ENCODE data around the gene CCKAR. TPM values are rescaled to one million over a fixed set of nuclear protein-coding genes. Genes with fewer than 3 reads are reported as not detected.

The CCKAR gene
- polyA plus RNA-seq, 3 donors, result not detected

DNA sequence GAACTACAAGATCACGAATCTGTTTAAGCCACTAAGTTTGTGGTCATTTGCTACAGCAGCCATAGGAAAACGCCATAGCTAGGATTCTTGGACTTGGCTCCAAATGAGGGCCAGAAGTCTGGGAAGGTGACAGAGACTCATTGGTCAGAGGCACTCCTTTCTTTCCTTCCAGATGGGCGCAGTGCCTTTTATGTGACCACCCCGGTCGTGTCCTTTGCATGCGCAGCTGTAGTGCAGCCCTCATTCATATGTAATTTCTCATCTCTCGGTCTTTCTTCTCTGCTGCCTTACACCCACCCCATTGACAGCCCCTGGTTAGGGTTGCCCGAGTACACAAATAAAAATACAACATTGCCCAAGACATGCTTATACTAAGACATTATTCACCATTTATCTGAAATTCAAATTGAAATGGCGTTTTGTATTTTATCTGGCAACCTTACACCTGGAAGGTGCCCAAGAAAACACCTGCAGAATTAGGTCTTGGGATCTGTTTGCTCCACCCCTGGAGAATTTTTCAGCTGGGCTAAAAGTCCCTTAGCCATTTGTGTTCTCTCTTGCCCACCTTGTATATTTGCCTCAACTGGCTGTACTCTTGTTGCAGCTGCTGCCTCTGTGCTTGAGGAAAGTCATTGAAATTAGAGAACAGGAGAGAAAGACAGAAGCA lies 21.9 kb downstream of the CCKAR start:
- Histone ChIP-seq H3K4me2 (replicated peaks; ENCODE audit: extremely low read depth, low read length, poor library complexity, severe bottlenecking) (no peak overlapping the region), H3K36me3 (replicated peaks in 1 of 2; ENCODE audit: control insufficient read depth in 1 of 2, insufficient read depth in 2 of 2, low read length in 2 of 2) (no peaks in the 10 kb centered on the region), H3K27me3 (ENCODE audit: control insufficient read depth in 2 of 2, insufficient read depth in 2 of 2, low read length in 2 of 2) (no peaks in the 10 kb centered on the region), H3K9ac (ENCODE audit: insufficient read depth, low read length, poor library complexity, severe bottlenecking) (no peak overlapping the region), H3K9me3 (replicated peaks in 1 of 2; ENCODE audit: control insufficient read depth in 1 of 2, insufficient read depth in 1 of 2, low read length in 2 of 2) (no peaks in the 10 kb centered on the region), H3K79me2 (ENCODE audit: insufficient read depth, low read length) (no peaks in the 10 kb centered on the region), H3K27ac (ENCODE audit: low read depth in 1 of 2, low read length in 2 of 2) (no peak overlapping the region), H2AFZ (ENCODE audit: insufficient read depth, low read depth, low read length, poor library complexity, severe bottlenecking) (no peak overlapping the region), H3K4me1 (ENCODE audit: control insufficient read depth in 1 of 2, insufficient read depth in 2 of 2, low read length in 2 of 2) (no peaks in the 10 kb centered on the region), H3K4me3 (replicated peaks in 1 of 3; ENCODE audit: low read depth in 2 of 3, low read length in 3 of 3) (no peak overlapping the region), H4K20me1 (ENCODE audit: insufficient read depth, low read length) (no peaks in the 10 kb centered on the region)
- no peak for TF ChIP-seq CTCF (IDR thresholded peaks at IDR 0.05)
- intact Hi-C loops (cut with micrococcal nuclease), result no loop called here
- DNase-seq, result no peak
- Mint-ChIP-seq H3K36me3 (no peaks in the 10 kb centered on the region), H3K9me3 (peaks cover 0 to 6% (median 4%) of the 10 kb centered on the region in 7 donors), H3K27ac (no peak overlapping the region), H3K4me3 (no peak overlapping the region), H3K27me3 (ENCODE audit: low read depth in 3 of 3) (peaks cover 0 to 4% (median 3%) of the 10 kb centered on the region in 3 donors), H3K4me1 (no peaks in the 10 kb centered on the region)
- WGBS (ENCODE audit: insufficient coverage), result 100% methylated on average over 9 of the region's 9 CpGs

DNA sequence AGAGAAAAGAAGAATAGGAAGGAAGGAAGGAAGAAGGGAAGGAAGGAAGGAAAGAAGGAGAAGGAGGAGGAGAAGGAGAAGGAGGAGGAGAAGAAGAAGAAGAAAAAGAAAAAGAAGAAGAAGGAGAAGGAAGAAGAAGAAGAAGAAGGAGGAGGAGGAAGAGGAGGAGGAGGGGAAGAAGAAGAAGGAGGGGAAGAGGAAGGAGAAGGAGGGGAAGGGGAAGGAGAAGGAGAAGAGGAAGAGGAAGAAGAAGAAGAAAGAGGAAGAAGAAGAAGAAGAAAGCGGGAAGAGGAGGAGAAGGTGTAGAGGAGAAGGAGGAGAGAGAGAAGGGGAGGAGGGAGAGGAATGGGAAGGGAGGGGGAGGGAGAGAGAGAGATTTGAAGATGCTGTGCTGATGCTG lies 22.6 kb downstream of the CCKAR start:
- Histone ChIP-seq H3K27ac (ENCODE audit: low read depth in 1 of 2, low read length in 2 of 2) (no peak overlapping the region), H3K36me3 (replicated peaks in 1 of 2; ENCODE audit: control insufficient read depth in 1 of 2, insufficient read depth in 2 of 2, low read length in 2 of 2) (no peaks in the 10 kb centered on the region), H3K79me2 (ENCODE audit: insufficient read depth, low read length) (no peaks in the 10 kb centered on the region), H4K20me1 (ENCODE audit: insufficient read depth, low read length) (no peaks in the 10 kb centered on the region), H3K4me1 (ENCODE audit: control insufficient read depth in 1 of 2, insufficient read depth in 2 of 2, low read length in 2 of 2) (no peaks in the 10 kb centered on the region), H2AFZ (ENCODE audit: insufficient read depth, low read depth, low read length, poor library complexity, severe bottlenecking) (no peak overlapping the region), H3K9me3 (replicated peaks in 1 of 2; ENCODE audit: control insufficient read depth in 1 of 2, insufficient read depth in 1 of 2, low read length in 2 of 2) (no peaks in the 10 kb centered on the region), H3K9ac (ENCODE audit: insufficient read depth, low read length, poor library complexity, severe bottlenecking) (no peak overlapping the region), H3K4me3 (replicated peaks in 1 of 3; ENCODE audit: low read depth in 2 of 3, low read length in 3 of 3) (no peak overlapping the region), H3K27me3 (ENCODE audit: control insufficient read depth in 2 of 2, insufficient read depth in 2 of 2, low read length in 2 of 2) (no peaks in the 10 kb centered on the region), H3K4me2 (replicated peaks; ENCODE audit: extremely low read depth, low read length, poor library complexity, severe bottlenecking) (no peak overlapping the region)
- Mint-ChIP-seq H3K4me1 (no peaks in the 10 kb centered on the region), H3K4me3 (no peak overlapping the region), H3K27me3 (ENCODE audit: low read depth in 3 of 3) (peaks cover 0 to 4% (median 3%) of the 10 kb centered on the region in 3 donors), H3K9me3 (peaks cover 0 to 7% (median 4%) of the 10 kb centered on the region in 7 donors), H3K36me3 (no peaks in the 10 kb centered on the region), H3K27ac (no peak overlapping the region)
- TF ChIP-seq CTCF (IDR thresholded peaks at IDR 0.05), result no peak
- intact Hi-C loops (cut with micrococcal nuclease), result no loop called here
- WGBS (ENCODE audit: insufficient coverage), result 75% methylated on average over 1 of the region's 1 CpG
- DNase-seq, result no peak

Measured in CD14-positive monocyte (primary cell).